ENCODE results near the gene PTPN4.

DNA sequence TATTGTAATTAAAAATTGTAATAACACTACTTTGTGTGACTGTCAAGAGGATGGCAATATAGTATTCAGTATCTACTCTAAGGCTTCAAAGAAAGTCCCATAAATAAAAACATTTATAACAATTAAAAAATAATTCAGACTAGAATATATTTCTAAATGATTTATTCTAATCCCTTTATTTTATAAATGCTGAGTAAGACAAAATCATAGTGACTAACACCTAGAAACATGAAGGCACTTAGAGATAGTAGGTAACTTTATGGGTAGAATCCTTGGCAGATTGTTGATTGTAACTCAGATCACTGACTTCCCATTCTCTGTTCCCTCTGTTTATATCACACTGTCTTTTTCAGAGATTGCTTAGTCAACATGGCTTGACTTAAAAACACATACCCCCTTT is 174.6 kb downstream of the PTPN4 start:
- TF ChIP-seq POLR2AphosphoS5 (IDR thresholded peaks at IDR 0.05), result no peak
- TF ChIP-seq, protein P1, sequence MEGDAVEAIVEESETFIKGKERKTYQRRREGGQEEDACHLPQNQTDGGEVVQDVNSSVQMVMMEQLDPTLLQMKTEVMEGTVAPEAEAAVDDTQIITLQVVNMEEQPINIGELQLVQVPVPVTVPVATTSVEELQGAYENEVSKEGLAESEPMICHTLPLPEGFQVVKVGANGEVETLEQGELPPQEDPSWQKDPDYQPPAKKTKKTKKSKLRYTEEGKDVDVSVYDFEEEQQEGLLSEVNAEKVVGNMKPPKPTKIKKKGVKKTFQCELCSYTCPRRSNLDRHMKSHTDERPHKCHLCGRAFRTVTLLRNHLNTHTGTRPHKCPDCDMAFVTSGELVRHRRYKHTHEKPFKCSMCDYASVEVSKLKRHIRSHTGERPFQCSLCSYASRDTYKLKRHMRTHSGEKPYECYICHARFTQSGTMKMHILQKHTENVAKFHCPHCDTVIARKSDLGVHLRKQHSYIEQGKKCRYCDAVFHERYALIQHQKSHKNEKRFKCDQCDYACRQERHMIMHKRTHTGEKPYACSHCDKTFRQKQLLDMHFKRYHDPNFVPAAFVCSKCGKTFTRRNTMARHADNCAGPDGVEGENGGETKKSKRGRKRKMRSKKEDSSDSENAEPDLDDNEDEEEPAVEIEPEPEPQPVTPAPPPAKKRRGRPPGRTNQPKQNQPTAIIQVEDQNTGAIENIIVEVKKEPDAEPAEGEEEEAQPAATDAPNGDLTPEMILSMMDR (IDR thresholded peaks at IDR 0.05), result no peak
- TF ChIP-seq POLR2A (IDR thresholded peaks at IDR 0.05), result no peak
- TF ChIP-seq EP300 (IDR thresholded peaks at IDR 0.05), result no peak
